ENCODE results near the gene IFITM5.

IFITM5 gene

DNA sequence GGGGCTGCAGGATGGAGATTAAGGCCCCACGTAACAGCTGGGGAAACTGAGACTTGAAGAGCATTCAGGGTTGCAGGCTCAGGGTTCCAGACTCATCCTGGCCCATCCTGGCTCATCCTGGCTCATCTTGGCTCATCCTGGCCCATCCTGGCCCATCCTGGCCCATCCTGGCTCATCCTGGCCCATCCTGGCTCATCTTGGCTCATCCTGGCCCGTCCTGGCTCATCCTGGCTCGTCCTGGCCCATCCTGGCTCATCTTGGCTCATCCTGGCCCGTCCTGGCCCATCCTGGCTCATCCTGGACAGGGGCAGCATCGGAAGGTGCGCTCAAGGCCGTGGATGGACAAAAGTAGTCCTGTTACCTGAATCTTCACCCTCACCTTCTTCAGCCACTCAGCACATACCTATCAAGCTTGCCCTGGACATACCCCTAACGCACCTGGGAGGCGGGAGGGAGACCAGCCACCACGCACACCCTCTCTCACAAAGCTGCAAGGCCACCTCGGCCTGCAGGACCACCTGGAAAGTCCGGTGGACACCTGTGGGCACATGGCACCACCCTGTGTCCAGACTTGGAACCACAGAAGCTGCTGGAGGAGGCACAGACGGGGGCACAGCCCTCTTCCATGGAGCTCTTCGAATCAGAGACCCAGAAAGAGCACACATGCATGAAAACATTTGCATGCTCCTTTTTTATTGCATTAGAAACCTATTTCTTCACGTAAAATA is 41.4 kb downstream of the IFITM5 start:
- no peak for DNase-seq

DNA sequence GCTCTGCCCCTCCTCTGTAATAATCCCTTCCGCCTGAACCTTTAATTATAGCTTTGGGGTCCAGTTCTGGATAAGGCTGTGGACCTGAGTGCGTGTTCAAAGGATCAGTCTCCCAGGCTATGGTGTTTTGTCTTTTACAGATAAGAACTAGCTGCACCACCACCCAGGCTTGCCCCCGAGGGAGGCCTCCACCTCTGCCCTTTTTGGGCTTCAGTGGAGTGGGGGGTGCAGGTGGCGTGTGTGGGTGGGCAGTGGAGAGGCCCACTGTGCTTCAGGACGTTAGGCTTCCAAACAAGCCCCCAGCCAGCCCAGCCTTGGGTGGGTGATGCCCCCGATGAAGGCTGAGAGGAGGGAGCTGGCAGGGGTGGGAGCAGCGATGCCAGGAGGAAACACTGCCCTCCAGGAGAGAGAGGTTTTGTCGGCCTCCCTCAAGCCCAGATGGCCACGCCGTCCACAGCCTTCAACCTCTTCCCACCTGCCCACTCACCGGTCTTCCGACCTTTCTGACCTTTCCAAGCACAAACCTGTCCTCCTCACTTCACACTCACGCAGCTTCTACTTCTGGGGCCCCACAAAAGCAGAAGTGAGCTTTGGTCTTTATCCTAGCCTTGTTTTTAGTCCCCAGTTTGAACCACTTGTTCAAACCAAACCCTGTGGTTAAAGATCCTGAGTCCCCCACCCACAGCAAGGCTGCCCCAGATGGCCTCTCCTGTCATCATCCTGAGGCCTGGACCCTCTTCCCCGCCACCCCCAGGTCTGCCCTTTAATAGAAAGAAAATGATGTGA is 42.2 kb downstream of the IFITM5 start:
- no peak for DNase-seq

DNA sequence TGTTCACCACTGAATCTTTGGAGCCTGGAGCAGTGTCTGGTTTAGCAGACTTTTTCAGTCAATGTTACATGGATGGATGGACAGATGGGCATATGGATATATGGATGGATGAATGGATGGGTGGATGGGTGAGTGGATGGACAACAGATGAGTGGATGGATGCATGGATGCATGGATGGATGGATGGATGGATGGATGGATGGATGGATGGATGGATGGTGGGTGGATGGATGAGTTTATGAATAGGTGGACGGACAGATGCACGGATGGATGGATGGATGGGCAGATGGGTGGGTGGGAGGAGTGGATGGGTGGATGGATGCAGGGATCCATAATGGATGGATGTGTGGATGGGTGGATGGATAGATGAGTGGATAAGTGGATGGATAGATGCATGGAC is 43.5 kb downstream of the IFITM5 start:
- no peak for DNase-seq

DNA sequence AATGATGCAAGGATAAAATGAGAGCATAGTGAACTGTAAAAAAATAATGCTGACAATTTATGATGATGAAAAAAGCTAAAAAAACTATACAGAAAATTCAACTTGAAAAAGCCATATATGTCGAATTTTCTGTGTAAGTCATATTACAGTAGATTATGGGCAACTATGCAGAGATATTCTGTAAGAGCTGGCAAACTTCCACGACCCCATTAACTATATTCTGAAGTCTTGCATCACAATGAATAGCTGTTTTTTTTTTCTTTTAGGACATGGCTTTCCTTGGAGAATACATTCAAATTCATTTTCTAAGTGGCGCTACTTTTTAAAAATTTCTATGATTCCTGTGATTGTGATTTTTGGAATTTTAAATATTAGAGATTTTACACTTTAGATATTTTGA is 44.1 kb downstream of the IFITM5 start:
- no peak for DNase-seq

DNA sequence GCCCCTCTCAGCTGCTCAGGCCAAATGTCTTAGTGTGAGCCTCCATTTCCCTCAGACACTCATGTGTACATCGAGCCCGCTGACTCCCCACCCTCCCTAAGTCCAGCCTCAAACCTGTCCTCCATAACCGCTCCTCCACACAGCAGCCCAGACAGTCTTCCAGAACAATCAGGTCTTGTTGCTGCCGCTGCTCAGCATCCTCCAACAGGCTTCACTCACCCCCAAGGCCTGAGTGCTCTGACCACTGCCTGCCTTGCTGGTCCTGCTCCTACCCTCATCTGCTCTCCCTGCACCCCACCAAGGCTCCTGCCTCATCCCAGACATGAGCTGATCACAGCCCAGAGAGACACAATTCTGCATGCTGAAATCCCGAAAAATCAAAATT is 45.4 kb downstream of the IFITM5 start:
- DNase-seq: no peak

DNA sequence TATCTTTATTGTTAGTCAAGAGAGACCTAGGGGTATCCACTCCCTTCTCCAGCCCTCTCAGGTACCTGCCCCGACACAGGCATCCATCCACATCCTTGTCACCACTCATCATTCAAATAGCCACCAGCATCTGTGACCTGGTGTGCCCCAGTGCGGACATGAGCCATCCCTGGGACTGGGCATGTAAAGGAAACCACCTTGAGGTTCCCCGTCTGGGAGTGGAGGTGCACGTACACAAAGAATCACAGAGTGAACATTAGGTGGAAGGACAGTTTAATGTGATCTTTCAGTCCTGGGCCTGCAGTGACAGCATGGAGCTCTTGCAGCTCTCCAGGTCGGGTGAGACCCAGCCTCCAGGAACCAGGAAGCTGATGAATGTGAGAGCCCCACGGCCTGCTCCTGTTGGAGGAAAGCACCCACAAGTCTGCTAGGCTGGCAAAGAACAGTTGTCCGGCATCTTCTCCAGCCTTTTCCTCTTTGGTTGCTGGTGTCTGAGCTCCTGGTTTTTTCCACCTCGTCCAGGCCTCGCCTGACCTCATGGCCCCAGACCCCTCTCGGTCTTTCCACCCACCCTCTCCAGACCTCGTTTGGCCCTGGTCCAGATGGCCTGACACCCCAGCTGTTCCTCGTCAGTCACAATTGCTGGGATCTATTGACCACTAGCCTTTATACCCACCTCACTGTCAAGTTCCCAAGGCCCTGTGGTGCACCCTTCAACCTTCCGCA is 46.0 kb downstream of the IFITM5 start:
- DNase-seq: no peak

DNA sequence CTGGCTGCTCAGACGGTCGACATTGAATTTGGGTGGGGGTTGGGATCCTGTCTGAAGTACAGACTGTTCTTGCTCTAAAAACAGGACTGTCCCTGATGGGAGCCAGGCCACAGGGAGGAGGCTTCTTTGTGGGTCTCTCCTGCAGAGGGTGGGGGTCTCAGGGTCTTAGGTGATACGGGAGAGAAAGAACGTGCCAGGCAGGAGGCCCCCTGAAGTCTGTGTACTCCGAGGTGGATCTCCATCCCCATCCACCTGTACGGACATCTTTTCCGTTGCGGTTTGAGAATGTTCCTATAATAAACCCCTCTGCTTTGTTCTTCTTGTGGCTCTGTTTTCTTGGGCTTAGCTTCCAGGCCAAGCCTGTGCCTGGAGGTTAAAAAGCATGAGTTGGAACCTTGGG is 46.7 kb downstream of the IFITM5 start:
- no peak for DNase-seq

DNA sequence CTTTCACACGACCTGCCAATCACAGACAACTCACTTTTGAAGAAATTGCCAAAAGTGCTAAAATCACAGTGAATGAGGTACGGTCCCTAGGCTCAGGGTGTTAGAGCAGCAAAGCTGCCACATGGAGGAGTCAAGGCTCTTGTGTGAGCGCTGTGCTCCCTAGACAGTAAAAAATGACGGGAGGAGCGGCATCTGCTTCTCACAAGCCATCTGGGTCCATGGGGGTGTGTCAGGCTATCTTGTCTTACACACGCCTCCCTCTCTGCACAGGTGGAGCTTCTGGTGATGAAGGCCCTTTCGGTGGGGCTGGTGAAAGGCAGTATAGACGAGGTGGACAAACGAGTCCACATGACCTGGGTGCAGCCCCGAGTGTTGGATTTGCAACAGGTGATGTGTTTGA is 47.8 kb downstream of the IFITM5 start:
- no peak for DNase-seq

DNA sequence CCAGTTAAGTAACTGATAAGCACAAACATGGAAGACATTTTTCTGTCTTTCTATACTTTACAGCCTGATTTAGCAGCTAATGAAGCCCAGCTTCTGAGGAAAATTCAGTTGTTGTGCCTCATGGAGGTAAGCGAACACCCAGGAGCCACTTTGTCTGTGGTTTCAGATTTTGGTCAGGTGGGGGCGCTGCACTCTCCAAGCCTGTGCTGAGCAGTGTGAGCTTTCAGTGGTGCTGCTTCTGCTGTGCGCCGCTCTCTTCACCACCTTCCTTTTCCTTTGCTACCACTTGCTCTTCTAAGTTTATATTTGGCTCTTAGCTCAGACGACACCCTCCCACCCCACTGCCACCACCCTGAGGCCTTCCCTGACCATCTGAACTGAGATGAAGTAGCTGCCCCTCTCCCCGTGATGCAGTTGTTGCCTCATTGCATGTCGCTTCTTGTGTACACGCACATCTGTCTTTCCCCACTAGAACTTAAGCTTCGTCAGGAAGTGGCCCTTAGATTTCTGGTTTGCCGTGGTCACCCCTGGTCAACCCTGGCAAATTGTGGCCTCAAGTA is 48.5 kb downstream of the IFITM5 start:
- DNase-seq: peak; percentile 74

DNA sequence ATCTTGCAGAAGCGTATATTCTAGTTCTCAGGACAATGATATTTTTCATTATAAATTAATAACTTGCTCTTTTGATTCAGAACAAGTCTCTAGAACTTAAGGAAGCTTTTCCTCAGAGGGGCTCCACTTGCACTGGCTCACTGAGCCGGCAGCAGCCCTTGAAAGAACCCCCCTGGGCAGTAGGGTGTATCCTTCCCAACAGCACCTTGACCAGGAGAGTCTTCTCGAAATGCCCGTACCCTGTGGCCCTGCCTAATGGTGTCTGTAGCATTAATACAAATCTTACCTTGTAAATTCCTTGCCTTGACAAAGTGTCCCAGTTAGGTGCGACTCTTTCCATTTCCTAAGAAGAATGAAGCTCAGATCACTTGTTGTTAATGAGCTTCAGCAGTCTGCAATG is 49.1 kb downstream of the IFITM5 start:
- DNase-seq: no peak

DNA sequence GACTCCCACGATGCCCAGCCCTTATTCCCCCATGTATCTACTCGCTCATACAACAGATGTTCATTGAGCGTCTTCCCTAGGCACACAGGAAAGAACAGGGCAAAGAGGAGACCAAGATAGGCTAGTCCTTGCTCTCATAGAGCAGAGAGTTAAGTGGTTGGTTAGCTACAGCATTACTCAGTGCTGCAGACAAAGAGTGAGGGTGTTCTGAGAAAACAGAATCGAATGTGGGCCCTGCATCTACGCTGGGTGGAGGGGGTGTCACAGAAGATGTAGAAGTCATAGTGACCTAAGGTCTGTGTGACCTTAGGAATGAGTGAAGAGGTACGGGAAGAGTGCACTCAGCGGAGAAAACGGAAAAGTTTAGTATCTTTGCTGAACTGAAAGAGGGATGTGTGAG is 50.3 kb downstream of the IFITM5 start:
- no peak for DNase-seq

Measured in activated CD4-positive, alpha-beta T cell treated with anti-CD3 and anti-CD28 coated beads, Interleukin-10, Interleukin-2, amounts not matched to agents 100 ng/mL and 50 ng/mL, durations not matched to agents 16 hours and 8 hours (primary cell).